OCI-LY1 (cell line): ENCODE measurements around the gene ABI3.
A peak's percentile ranks its signal among the peaks of the same experiment; 100 is the strongest.

ENCODE experiments used
- H2AFZ ChIP-seq: fragments of 200-600 bp; sonication (generic), shearing (Covaris generic); 2 replicates; pipeline ENCODE4 v1.6.0; 2014; ENCODE audit warnings: antibody characterized with exemption, mild to moderate bottlenecking, low read length
- H3F3A ChIP-seq: fragments of 200-600 bp; sonication (generic), shearing (Covaris generic); 2 replicates; pipeline ENCODE4 v1.6.0; 2014; ENCODE audit warnings: mild to moderate bottlenecking, antibody characterized with exemption, low read length, moderate library complexity; ENCODE audit not compliant: insufficient read depth
- H3K27ac ChIP-seq: fragments of 200-600 bp; sonication (generic); 2 replicates; pipeline ENCODE4 v1.5.1; 2014; ENCODE audit warnings: low read length, mixed run types, mild to moderate bottlenecking, low read depth; ENCODE audit not compliant: poor library complexity, severe bottlenecking
- H3K27me3 ChIP-seq: fragments of 200-600 bp; sonication (generic); 2 replicates; pipeline ENCODE4 v1.6.0; 2014; ENCODE audit warnings: antibody characterized with exemption, mild to moderate bottlenecking, low read length, moderate library complexity; ENCODE audit not compliant: insufficient read depth
- H3K36me3 ChIP-seq: fragments of 200-600 bp; sonication (generic); 2 replicates; pipeline ENCODE4 v1.6.1; 2014; ENCODE audit warnings: mild to moderate bottlenecking, antibody characterized with exemption, low read length, moderate library complexity, mixed read lengths; ENCODE audit not compliant: insufficient read depth
- H3K4me1 ChIP-seq: fragments of 200-600 bp; sonication (generic); 2 replicates; pipeline ENCODE4 v1.5.1; 2014; ENCODE audit warnings: mild to moderate bottlenecking, low read length, moderate library complexity; ENCODE audit not compliant: insufficient read depth, severe bottlenecking
- H3K4me2 ChIP-seq: fragments of 200-600 bp; sonication (generic), shearing (Covaris generic); 2 replicates; pipeline ENCODE4 v1.6.1; 2014; ENCODE audit warnings: low read length
- H3K4me3 ChIP-seq: fragments of 200-600 bp; sonication (generic); 2 replicates; pipeline ENCODE4 v1.5.1; 2014; ENCODE audit warnings: low read length, low read depth, mild to moderate bottlenecking, mixed read lengths; ENCODE audit not compliant: poor library complexity, severe bottlenecking
- H3K79me2 ChIP-seq: fragments of 200-600 bp; shearing (Covaris generic); 2 replicates; pipeline ENCODE4 v1.6.1; 2016; ENCODE audit warnings: mixed run types, low read length, mixed read lengths; ENCODE audit not compliant: insufficient read depth
- H3K9ac ChIP-seq: fragments of 200-600 bp; sonication (generic), shearing (Covaris generic); 2 replicates; pipeline ENCODE4 v1.6.1; 2014; ENCODE audit warnings: mild to moderate bottlenecking, low read length, mixed read lengths
- H3K9me2 ChIP-seq: fragments of 200-600 bp; sonication (generic), shearing (Covaris generic); 2 replicates; pipeline ENCODE4 v1.6.1; 2014; ENCODE audit warnings: low read depth, mild to moderate bottlenecking, low read length, mixed read lengths
- H3K9me3 ChIP-seq: fragments of 200-600 bp; shearing (Covaris generic); 2 replicates; pipeline ENCODE4 v1.6.1; 2014; ENCODE audit warnings: low read length, mixed read lengths
- H4K20me1 ChIP-seq: fragments of 200-600 bp; sonication (generic), shearing (Covaris generic); 2 replicates; pipeline ENCODE4 v1.6.0; 2016; ENCODE audit warnings: mild to moderate bottlenecking, low read length; ENCODE audit not compliant: insufficient read depth
- EZH2 ChIP-seq: fragments of 200-600 bp; sonication (generic), shearing (Covaris generic); IDR thresholded peaks from 2 replicates; pipeline ENCODE4 v1.8.0; 2017; ENCODE audit warnings: borderline replicate concordance, mixed run types, mild to moderate bottlenecking, antibody characterized with exemption, low read length, moderate library complexity, mixed read lengths
- TF ChIP-seq, protein P1 (sequence below): fragments of 200-600 bp; sonication (generic), shearing (Covaris generic); IDR thresholded peaks from 2 replicates; pipeline ENCODE4 v1.5.1; 2017; ENCODE audit warnings: mild to moderate bottlenecking, antibody characterized with exemption, low read length, moderate library complexity, mixed read lengths

Gene ABI3

DNA sequence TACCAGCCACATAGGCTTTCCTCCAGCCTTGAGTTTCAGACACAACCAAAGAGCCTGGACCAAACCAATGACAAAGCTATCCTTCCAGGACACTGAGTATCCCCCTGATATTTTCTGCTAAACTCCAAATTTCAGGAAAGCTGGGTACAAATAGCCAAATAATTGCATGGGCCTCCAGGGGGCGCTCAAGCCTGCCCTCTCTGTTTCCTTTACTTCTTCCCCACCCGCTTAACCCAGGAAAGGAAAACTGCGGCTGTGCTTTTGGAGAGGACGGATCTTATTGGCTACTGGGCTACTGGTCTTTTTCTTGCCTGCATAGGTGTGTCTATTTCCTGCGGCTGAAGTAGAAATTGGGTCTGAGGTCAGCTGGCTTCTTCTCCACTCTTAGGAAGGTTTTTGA, 30.2 kb upstream of the ABI3 start:
- H3K36me3 ChIP-seq: no peaks in the 10 kb centered on the region; the same call in 1 of the 2 replicates
- H3K4me1 ChIP-seq: no peaks in the 10 kb centered on the region

DNA sequence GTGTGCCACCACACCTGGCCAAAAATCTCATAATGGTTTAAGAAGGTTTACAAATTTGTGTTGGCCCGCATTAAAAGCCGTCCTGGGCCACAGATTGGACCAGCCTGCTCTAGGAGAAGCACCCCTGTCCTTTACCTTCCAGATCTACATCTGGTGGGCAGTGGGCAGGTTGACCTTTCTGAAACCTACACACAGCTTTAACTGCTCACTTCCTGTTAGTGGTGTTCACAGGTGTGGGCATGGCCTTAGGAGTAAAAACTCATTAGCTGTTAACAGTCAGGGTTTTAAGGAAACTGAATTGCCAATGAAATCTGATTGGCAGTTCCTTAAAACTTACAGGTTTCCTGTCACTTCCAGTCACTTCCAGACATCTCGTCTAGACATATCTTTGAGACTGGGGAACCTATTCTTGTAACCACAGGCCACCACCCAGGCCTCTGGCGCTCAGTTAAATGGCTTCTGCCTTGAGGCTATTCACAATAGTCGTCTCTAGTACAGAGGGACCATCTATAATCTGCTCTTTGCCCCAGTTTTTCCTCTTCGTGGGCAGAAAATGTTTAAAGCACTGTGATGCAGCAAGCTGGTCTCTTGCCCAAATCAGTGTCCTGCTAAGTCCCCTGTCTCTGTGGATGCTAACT, 29.4 kb upstream of the ABI3 start:
- H3K9me3 ChIP-seq: peaks cover 19% of the 10 kb centered on the region
- H3K27ac ChIP-seq: no peak overlapping the region
- H3K4me1 ChIP-seq: no peaks in the 10 kb centered on the region

More for the DNA sequence above, 30.2 kb upstream of the ABI3 start:
- Histone ChIP-seq H3K4me3 (no peak overlapping the region), H3K27ac (no peak overlapping the region), H3K27me3 (peaks cover 6% of the 10 kb centered on the region; the same call in 1 of the 2 replicates), H3K4me2 (no peak overlapping the region), H4K20me1 (no peaks in the 10 kb centered on the region), H3K9me2 (no peaks in the 10 kb centered on the region), H3K9ac (no peak overlapping the region), H2AFZ (no peak overlapping the region), H3F3A (no peaks in the 10 kb centered on the region), H3K79me2 (no peaks in the 10 kb centered on the region), H3K9me3 (peaks cover 20% of the 10 kb centered on the region)
- TF ChIP-seq, protein P1, sequence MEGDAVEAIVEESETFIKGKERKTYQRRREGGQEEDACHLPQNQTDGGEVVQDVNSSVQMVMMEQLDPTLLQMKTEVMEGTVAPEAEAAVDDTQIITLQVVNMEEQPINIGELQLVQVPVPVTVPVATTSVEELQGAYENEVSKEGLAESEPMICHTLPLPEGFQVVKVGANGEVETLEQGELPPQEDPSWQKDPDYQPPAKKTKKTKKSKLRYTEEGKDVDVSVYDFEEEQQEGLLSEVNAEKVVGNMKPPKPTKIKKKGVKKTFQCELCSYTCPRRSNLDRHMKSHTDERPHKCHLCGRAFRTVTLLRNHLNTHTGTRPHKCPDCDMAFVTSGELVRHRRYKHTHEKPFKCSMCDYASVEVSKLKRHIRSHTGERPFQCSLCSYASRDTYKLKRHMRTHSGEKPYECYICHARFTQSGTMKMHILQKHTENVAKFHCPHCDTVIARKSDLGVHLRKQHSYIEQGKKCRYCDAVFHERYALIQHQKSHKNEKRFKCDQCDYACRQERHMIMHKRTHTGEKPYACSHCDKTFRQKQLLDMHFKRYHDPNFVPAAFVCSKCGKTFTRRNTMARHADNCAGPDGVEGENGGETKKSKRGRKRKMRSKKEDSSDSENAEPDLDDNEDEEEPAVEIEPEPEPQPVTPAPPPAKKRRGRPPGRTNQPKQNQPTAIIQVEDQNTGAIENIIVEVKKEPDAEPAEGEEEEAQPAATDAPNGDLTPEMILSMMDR: peak; percentile 95
- no peak for TF ChIP-seq EZH2

DNA sequence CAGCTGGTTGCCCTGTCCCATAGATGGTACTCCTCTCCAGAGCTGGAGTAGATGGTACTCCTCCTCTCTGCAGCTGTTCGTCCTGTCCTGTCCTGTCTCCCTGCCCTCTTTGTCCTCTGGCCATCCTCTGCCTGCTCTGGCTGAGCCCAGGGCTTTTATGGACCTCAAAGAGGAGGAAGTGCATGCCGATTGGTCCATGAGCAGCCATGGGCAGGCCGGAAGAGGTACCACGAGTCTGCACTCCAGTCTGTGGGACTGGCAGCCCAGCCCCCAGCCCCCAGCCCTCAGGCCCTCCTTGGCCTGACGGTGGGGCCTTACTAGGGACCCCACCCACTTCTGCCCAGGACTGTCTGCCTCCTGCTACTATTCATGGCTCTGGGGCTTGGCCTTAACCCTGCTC, 27.2 kb upstream of the ABI3 start:
- Histone ChIP-seq H3K27ac (no peak overlapping the region), H3K4me3 (no peak overlapping the region), H2AFZ (no peak overlapping the region), H3K9ac (no peak overlapping the region), H3K4me1 (no peaks in the 10 kb centered on the region), H3K9me3 (peaks cover 14% of the 10 kb centered on the region), H3K9me2 (no peaks in the 10 kb centered on the region), H3K27me3 (no peaks in the 10 kb centered on the region; the same call in 1 of the 2 replicates), H4K20me1 (no peaks in the 10 kb centered on the region), H3F3A (no peaks in the 10 kb centered on the region), H3K79me2 (no peaks in the 10 kb centered on the region), H3K4me2 (no peak overlapping the region), H3K36me3 (no peaks in the 10 kb centered on the region; the same call in 1 of the 2 replicates)
- no peak for TF ChIP-seq EZH2
- TF ChIP-seq, protein P1: no peak

More for the DNA sequence above, 29.4 kb upstream of the ABI3 start:
- no peak overlapping the region for H3K4me2 ChIP-seq
- H3K4me3 ChIP-seq: no peak overlapping the region
- H3K9ac ChIP-seq: no peak overlapping the region
- TF ChIP-seq, protein P1: no peak
- TF ChIP-seq EZH2: no peak
- H3K36me3 ChIP-seq: no peaks in the 10 kb centered on the region; the same call in 1 of the 2 replicates
- no peaks in the 10 kb centered on the region for H3K9me2 ChIP-seq
- H4K20me1 ChIP-seq: no peaks in the 10 kb centered on the region
- H3K27me3 ChIP-seq: no peaks in the 10 kb centered on the region; the same call in 1 of the 2 replicates
- no peaks in the 10 kb centered on the region for H3K79me2 ChIP-seq
- H3F3A ChIP-seq: no peaks in the 10 kb centered on the region
- H2AFZ ChIP-seq: no peak overlapping the region
